OCI-LY1 (cell line): ENCODE results near the gene ZNF480.

Experiments
- CTCF ChIP-seq: fragments of 200-600 bp; sonication (generic), shearing (Covaris generic); IDR thresholded peaks from 2 replicates; pipeline ENCODE4 v1.5.1; 2017; ENCODE audit warnings: mild to moderate bottlenecking, antibody characterized with exemption, low read length, moderate library complexity, mixed read lengths
- EZH2 ChIP-seq: fragments of 200-600 bp; sonication (generic), shearing (Covaris generic); IDR thresholded peaks from 2 replicates; pipeline ENCODE4 v1.8.0; 2017; ENCODE audit warnings: borderline replicate concordance, mixed run types, mild to moderate bottlenecking, antibody characterized with exemption, low read length, moderate library complexity, mixed read lengths

- TF ChIP-seq CTCF (no peak), EZH2 (no peak)
These were observed 23.7 kb upstream of the ZNF480 start for GRCh38 chr19:52273301-52273700.
